Pericardium fibroblast (primary cell): ENCODE data around the gene IL1RL2. TPM values are rescaled to one million over a fixed set of nuclear protein-coding genes. Genes with fewer than 3 reads are reported as not detected.

Source experiments
- total RNA-seq: library from RNA; depleted of rRNA; stranded (reverse); fragments of >200 nt; gene quantifications from 2 replicates; pipeline ENCODE4 v1.2.3, GENCODE V29; 2015

IL1RL2 gene
- 0.58 and 1.7 TPM in 2 replicates for total RNA-seq

DNA sequence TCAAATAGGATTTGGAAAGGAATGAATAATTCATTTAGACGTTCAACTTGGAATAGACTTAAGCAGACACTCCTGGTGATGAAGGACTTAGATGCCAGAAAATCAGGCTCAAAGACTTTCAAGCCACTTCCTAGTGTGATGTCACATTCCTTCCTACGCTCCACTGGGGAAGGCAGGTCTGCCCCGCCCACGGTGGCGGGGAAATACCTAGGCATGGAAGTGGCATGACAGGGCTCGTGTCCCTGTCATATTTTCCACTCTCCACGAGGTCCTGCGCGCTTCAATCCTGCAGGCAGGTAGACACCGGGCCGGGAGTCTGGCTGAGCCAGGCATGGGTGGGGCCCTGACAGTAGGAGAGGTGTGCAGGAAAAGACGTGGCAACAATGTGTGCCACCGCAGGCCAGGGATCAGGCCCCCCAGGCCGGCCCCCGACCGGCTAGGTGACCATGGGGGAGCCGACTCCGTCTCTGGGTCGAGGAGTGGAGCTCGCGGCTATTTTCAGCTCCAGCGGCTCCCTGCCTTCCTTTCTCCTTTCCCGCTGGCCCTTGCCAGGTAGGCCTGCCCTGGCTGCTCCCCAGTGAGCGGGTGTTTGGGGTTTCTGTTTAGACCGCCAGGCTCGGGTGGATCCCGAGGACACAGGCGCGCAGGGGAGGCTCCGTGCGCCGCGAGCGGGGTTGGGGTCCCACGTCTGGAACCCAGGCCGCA lies at the start of gene IL1RL2:
TSS of gene IL1RL2 (plus strand) at position 233 of the 705 bp plus-strand sequence. CDS start 845 bp downstream, outside the sequence.

DNA sequence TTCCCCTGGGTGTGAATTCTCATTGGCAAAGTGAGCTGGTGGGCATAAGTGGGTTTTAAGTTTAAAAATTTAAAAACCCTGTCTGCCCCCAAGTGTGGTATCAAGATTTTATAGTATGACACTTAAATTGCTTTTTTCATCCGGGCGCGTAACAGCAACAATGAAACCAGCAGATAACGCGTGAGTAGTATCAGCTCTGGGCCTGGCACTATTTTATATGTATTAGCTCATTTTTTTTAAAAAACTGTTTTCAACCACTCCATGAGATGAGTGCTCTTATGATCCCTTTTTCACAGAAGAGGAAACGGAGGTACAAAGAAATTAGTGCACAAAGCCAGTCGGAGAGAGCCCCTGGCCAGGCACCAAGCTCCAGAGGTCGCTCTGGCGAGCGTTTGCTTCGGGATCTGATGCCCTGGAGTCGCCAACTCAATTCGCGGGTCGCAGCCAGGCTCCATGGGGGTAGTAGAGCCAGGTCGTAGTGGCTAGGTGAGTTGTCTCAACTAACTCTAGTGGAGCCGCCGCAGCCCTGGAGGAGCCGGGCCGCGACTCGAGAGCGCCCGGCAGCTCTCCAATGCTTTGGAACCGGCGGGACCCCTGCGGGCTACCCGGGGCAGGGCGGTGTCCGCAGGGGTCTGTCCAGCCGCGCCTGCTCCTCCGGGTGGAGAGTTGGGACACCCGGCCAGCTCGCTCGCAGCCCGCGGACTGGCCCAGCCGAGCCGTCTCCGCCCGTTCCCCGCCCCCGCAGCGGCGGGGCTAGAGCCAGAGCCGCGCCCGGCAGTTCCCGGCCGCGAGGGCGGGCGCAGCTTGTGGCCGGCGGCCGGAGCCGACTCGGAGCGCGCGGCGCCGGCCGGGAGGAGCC lies 44.6 kb upstream of the IL1RL2 start, which contains the start of gene IL1R1:
TSS of gene IL1R1 (plus strand) at position 777 of the 859 bp plus-strand sequence. CDS start 14,979 bp downstream, outside the sequence.

Other genes starting within 250 kb of the IL1RL2 start
- gene IL1R2, start 195.1 kb upstream of the IL1RL2 start, total RNA-seq: 3.9 TPM in 1 of 2 replicates, not detected in the other
- gene IL1R1, start 44.3 kb upstream of the IL1RL2 start, total RNA-seq: 195 and 206 TPM in 2 replicates
- gene IL1RL1, start 124.5 kb downstream of the IL1RL2 start, total RNA-seq: 11.6 and 16.3 TPM in 2 replicates
- 7.5 and 8.9 TPM in 2 replicates for gene IL18R1, start 168.8 kb downstream of the IL1RL2 start, total RNA-seq
- 0.23 TPM in 1 of 2 replicates, not detected in the other for gene IL18RAP, start 236.1 kb downstream of the IL1RL2 start, total RNA-seq